COR-L47 (cell line): Measurements from ENCODE around the gene NALCN.

Experiments used
- DNase-seq: peaks from one replicate; lab custom pipeline; 2025; lab: John Stamatoyannopoulos, UW

NALCN gene

DNA sequence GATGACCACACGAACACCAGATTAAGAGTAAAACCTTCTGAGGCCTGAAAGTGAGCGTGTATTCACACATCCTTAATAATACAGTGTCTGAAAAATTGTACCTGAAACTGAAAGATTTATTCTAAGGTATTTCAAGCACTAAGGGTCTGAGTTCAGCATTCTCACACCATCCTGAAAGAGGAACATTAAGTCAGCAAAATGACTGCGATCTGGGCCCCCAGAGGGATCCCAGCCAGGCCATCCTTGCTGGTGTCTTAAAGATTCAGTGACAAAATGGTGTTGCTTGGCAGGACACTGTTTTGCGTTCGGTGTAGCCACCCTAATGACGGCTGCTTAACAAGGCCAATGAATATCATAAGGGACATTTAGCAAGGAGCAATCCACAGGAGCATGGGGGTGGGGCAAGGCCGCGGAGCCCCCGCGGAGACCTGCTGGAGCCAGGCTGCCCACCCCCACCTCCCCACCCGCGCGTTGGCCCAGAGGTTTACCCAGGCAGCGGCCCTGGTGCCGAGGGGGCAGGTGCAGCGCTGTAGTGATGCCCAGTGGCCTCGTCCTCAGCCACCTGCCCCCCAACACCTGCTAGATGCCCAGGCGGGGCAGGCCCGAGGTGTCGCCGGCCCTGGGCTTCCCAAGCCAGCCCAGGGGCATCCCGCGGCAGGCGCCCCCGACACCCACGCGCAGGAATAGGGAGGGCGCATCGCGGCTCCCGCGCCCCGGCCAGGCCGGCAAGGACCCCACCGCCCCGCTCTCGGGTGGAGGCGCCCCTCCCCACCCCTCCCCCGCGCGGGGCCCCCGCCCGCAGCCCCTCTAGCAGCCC lies 742 bp downstream of the NALCN start:
- DNase-seq = no peak

DNA sequence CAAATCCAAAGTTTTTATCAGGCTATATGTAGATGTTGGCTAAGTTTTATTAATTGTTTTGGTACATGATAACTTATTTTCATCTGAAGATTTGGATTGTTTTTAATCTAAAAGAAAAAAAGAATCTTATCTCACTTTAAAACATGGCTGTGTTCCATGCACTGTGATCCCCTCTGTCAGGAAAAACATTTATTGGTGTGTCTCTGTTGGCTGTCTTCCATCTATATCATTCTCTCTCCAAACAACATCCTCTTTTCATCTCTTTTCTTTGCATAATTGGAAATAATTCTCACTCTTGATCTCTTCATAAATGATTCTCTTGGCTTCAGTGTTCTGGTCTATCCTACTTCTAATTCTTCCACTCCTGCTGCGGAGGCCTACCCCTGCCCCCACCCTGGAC lies 4.2 kb downstream of the NALCN start:
- no peak for DNase-seq

DNA sequence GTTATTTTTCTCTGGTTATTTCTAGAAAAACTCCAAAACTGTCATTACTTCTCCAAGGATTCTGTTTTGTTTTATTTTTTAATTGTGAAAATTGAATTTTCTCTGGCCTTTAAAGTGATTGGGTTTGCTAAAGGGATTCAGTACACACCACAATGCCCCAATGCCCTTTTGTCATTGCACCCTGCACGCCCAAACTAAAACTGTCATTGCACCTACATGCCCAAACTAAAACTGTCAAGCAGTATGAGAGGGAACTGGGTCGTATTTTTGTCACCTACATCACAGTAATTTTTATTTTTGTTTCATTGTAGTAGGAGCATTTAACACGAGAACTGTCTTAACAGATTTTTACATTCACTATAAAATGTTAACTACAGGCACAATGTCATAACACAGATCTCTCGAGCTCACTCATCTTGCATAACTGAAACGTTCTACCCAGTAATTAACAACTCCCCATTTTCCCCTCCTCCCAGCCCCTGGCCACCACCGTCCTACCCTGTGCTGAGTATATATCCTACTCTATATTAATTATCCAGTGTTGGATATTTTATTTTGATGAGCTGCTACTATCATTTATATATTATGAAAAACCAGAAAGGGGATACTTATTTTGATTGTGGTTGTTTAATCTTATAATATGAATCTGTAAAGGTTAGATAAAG lies 7.2 kb downstream of the NALCN start:
- no peak for DNase-seq

GRCh38 chr13:101408154-101408553 lies 8.2 kb downstream of the NALCN start:
- DNase-seq = no peak

- no peak for DNase-seq
Observed at GRCh38 chr13:101406791-101407190, 9.5 kb downstream of the NALCN start.

- no peak for DNase-seq
Observed at GRCh38 chr13:101401196-101401595, 15.1 kb downstream of the NALCN start.

DNA sequence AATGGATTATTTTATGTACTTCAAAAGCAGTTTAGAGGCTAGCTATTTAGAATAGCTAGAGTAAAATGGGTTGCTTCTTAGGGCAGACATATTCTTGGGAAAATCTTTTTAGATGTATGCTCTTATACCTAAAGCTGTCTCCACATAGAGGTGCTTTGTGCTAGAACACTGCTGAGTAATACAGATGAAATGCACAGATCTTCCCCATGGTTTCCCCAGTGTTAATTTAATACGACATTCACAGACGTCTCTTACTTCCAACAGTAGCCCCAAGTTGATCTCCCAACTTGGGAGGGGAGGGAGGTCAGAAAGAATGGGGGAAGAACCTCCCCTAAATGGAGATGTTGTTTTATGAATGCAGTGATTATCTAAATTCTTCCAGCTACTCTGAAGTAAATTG lies 16.9 kb downstream of the NALCN start:
- no peak for DNase-seq

DNA sequence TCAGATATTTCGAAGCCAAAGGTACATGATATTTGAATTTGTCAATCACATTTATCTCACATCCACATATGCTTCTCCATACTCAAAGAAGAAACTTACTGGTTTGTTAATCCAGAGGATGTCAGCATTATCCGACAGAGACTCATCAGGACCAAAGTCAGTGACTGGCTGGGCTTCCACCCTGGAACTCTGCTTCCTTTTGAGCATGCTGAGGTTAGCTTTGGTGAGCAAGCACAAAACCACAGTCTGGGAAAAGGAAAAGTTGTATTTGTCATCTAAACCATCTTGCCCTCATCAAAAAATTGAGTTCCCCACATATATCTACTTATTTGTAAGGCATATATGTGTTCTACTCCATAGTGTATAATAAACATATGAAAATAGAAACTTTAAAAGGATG lies 17.4 kb downstream of the NALCN start:
- no peak for DNase-seq

GRCh38 chr13:101398191-101398590 lies 18.1 kb downstream of the NALCN start:
- no peak for DNase-seq

DNA sequence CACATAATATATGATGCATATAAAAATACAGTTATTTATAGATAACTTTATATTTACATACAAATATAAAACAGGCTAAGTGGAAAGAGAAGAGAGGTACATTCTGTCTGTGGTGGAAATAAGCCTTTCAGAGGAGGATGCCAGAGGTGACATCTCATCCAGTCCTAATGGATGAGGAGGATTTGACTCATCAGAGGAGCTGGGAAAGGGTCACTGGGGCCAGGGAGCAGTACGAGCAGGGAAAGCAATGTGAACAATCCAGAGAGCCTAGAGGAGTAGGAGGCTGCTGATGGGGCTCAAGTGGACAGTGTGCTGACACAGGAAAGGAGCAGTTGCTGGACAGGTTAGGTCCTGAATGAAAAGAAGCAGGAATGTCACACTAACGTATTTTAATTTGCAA lies 18.6 kb downstream of the NALCN start:
- no peak for DNase-seq

- no peak for DNase-seq
Observed at GRCh38 chr13:101394605-101395004, 21.7 kb downstream of the NALCN start.

DNA sequence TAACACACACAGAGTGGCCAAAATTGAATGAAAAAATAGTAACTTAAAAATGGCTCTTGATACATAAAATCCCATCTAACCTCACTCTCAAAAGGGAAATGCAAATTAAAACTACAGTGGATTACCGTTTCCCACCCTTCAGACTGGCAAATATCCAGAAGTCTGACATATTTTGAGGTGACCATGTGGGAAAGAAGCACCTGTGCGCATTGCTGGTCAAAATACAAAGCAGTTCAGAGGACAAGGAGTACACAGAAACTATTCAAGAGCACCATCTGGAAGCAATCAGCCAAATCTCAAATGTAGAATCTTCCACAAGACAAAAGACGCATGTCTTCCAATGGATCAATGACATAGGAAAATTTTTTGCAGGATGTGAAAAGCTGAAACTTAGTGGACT lies 23.2 kb downstream of the NALCN start:
- no peak for DNase-seq

DNA sequence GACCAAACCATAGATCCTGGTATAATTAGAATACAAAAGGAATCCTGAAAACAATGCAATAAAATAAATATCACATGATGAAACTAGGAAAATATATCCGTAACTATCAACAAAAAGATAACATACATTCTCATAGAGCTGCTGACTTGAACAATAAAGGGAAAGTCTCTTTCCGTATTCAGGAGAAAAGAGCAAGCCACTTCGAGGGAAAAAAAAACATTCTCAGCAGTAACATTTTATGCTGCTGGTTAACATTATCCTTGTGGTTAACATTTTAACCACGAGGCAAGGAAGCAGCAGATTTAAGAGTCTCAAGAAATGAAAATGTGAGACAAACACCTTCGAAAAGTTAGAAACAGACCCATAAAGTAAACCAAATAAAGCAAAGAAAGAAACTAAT lies 25.8 kb downstream of the NALCN start:
- DNase-seq = no peak

GRCh38 chr13:101384929-101385328 lies 31.4 kb downstream of the NALCN start:
- DNase-seq = no peak

GRCh38 chr13:101383595-101383994 lies 32.7 kb downstream of the NALCN start:
- DNase-seq = no peak

- DNase-seq = no peak
Observed at GRCh38 chr13:101382701-101383100, 33.6 kb downstream of the NALCN start.

- peak; percentile 35 for DNase-seq
Observed at GRCh38 chr13:101382086-101382485, 34.2 kb downstream of the NALCN start.

GRCh38 chr13:101360525-101360924 lies 55.8 kb downstream of the NALCN start:
- DNase-seq = no peak

GRCh38 chr13:101354895-101355294 lies 61.4 kb downstream of the NALCN start:
- no peak for DNase-seq

DNA sequence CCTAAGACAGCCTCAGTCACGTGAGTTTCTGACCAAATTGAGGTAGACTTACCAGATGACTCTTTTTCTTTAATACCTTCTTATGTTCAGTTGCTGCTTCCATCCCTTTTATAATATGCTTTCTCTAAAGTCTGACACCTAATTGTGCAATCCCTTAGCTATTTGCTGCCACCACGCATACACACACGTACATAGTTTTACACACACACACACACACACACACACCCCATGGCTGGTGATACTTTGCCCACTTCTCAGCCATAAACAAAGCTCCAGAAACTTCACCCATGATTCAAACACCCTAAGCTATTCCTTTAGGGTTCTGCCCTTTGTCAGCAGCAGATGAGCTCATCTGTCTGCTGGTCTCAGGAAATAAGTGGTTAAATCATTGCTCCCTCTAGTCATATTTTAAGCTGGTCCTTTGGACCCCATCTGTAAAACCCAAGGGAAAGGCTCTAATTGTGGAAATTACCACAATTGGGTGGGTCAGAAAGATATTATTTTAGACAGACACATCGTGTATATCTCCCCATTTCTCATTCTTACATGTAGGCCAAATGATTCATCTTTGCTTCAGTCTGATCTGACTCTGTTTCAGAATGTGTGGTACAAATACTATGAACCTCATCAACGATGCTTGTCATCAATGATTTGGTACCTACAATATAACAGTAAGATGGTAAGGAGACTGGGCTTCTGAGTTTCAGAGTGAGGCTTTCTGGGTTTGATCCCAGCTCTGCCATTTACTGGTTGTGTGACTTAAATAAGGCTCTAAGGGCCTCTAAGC lies 69.2 kb downstream of the NALCN start:
- no peak for DNase-seq

- DNase-seq = no peak
Observed at GRCh38 chr13:101346161-101346560, 70.1 kb downstream of the NALCN start.

- no peak for DNase-seq
Observed at GRCh38 chr13:101343128-101343787, 73.0 kb downstream of the NALCN start.
